Retinal pigment epithelial cell (primary cell): ENCODE measurements around the gene FAM89A.
A peak's percentile ranks its signal among the peaks of the same experiment; 100 is the strongest.
"Not testable (repeated sequence)": the region's sequence is repeated elsewhere in the genome, so short reads cannot be mapped to it uniquely, and the experiment has no call there.

Experiments
- DNase-seq: peaks from one replicate; pipeline ENCODE4 v3.0.0-alpha.2; 2010; ENCODE audit warnings: low read depth
- H3K4me3 ChIP-seq: 2 replicates; pipeline ENCODE4 v1.5.1; 2011; ENCODE audit warnings: mild to moderate bottlenecking, low read length, control low read depth, moderate library complexity
- CTCF ChIP-seq: conservative IDR thresholded peaks from 2 replicates; pipeline ENCODE4 v1.5.1; 2011; ENCODE audit warnings: low read depth, low read length, control low read depth, inconsistent platforms

The FAM89A gene

GRCh38 chr1:231028682-231029081 is 11.4 kb downstream of the FAM89A start:
- no peak for TF ChIP-seq CTCF
- no peak for DNase-seq
- no peak overlapping the region for H3K4me3 ChIP-seq

GRCh38 chr1:231027971-231028370 is 12.1 kb downstream of the FAM89A start:
- H3K4me3 ChIP-seq: no peak overlapping the region
- DNase-seq: no peak
- TF ChIP-seq CTCF: no peak

- TF ChIP-seq CTCF: no peak
- peak; percentile 69 for DNase-seq
- H3K4me3 ChIP-seq: no peak overlapping the region
Observed at GRCh38 chr1:231027136-231027925, 12.7 kb downstream of the FAM89A start.

- H3K4me3 ChIP-seq: no peak overlapping the region
- DNase-seq: no peak
- TF ChIP-seq CTCF: no peak
Observed at GRCh38 chr1:231026576-231026975, 13.5 kb downstream of the FAM89A start.

GRCh38 chr1:231023150-231023549 is 16.9 kb downstream of the FAM89A start:
- no peak for TF ChIP-seq CTCF

GRCh38 chr1:231022543-231022942 is 17.5 kb downstream of the FAM89A start:
- not testable (repeated sequence) for DNase-seq, H3K4me3 ChIP-seq

More at GRCh38 chr1:231023150-231023549, 16.9 kb downstream of the FAM89A start:
- no peak for DNase-seq
- no peak overlapping the region for H3K4me3 ChIP-seq

- TF ChIP-seq CTCF: no peak
- H3K4me3 ChIP-seq: no peak overlapping the region
- no peak for DNase-seq
Observed at GRCh38 chr1:231021540-231022031, 18.5 kb downstream of the FAM89A start.
